Stimulated activated CD4-positive, alpha-beta T cell treated with anti-CD3 and anti-CD28 coated beads, Interleukin-1b, Interleukin-23, amount 100 ng/mL, for 4 hours (primary cell): ENCODE results near the gene VASP.

ENCODE experiments used
- DNase-seq, 2 donors: peaks; one replicate each; pipeline ENCODE4 v3.0.0-alpha.2; 2020; ENCODE audit warnings: low read depth in 2 of 2

VASP gene

DNA sequence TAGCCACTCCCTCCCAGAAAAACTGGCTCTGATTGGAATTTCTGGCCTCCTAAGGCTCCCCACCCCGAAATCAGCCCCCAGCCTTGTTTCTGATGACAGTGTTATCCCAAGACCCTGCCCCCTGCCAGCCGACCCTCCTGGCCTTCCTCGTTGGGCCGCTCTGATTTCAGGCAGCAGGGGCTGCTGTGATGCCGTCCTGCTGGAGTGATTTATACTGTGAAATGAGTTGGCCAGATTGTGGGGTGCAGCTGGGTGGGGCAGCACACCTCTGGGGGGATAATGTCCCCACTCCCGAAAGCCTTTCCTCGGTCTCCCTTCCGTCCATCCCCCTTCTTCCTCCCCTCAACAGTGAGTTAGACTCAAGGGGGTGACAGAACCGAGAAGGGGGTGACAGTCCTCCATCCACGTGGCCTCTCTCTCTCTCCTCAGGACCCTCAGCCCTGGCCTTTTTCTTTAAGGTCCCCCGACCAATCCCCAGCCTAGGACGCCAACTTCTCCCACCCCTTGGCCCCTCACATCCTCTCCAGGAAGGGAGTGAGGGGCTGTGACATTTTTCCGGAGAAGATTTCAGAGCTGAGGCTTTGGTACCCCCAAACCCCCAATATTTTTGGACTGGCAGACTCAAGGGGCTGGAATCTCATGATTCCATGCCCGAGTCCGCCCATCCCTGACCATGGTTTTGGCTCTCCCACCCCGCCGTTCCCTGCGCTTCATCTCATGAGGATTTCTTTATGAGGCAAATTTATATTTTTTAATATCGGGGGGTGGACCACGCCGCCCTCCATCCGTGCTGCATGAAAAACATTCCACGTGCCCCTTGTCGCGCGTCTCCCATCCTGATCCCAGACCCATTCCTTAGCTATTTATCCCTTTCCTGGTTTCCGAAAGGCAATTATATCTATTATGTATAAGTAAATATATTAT, 33.3 kb upstream of the VASP start:
- DNase-seq = no peak

DNA sequence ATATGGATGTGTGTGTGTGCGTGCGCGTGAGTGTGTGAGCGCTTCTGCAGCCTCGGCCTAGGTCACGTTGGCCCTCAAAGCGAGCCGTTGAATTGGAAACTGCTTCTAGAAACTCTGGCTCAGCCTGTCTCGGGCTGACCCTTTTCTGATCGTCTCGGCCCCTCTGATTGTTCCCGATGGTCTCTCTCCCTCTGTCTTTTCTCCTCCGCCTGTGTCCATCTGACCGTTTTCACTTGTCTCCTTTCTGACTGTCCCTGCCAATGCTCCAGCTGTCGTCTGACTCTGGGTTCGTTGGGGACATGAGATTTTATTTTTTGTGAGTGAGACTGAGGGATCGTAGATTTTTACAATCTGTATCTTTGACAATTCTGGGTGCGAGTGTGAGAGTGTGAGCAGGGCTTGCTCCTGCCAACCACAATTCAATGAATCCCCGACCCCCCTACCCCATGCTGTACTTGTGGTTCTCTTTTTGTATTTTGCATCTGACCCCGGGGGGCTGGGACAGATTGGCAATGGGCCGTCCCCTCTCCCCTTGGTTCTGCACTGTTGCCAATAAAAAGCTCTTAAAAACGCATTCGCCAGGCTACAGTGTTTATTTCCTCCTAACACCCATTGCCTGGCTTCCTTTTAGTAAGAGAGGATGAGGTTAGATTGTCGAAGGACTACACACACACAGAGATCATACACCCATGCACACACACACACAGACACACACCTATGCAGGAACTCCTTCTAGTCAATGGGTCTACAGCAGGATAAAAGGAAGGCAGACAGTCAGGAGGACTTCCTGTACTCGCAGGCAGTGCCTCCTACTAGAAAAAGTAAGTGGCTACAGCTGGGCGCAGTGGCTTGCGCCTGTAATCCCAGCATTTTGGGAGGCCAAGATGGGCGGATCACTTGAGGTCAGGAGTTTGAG, 32.4 kb upstream of the VASP start:
- no peak for DNase-seq

DNA sequence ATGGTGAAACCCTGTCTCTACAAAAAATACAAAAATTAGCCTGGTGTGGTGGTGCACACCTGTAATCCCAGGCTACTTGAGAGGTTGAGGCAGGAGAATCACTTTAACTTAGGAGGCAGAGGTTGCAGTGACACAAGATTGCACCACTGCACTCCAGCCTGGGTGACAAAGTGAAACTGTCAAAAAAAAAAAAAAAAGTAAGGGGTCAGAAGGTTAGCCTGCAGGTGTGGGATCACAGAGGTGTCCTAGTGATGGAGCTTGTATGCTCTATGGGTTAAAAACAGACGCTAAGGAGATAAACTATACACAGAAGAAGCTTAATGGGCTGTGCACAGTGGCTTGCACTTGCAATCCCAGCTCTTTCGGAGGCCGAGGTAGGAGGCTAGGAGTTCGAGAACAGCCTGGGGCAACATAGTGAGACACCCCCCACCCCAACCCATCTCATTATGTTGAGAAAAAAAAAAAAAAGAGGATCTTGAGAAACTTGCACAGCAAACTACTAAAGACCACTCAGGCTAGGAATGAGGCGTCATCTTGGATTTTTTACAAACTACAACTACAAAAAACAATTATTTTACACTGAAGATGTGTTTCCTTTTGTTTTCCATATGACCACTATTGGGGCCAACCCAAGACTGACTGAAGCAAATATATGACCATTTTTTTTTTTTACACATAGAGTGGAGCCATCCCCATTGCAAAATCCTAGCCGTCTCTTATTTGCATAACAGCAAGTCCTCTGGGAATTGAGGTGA, 31.6 kb upstream of the VASP start:
- no peak for DNase-seq

DNA sequence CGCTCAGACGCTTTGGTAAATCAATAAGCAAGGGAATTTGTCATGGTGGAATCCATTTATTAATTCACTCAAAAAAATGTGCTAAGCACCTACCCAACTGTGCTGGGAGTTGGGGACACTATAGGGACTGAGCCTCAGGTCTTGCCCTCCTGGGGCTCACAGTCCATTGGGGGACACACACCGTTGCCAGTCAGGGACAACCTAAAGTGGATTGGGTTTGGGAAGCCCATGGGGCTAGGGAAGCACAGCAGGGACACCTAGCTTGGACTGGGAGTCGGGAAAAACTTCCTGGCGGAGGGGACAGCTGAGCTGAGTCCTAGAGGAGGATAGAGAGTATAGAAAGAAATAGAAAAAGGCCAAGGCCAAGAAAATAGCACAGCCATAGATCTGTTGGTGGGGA, 31.0 kb upstream of the VASP start:
- DNase-seq = no peak

DNA sequence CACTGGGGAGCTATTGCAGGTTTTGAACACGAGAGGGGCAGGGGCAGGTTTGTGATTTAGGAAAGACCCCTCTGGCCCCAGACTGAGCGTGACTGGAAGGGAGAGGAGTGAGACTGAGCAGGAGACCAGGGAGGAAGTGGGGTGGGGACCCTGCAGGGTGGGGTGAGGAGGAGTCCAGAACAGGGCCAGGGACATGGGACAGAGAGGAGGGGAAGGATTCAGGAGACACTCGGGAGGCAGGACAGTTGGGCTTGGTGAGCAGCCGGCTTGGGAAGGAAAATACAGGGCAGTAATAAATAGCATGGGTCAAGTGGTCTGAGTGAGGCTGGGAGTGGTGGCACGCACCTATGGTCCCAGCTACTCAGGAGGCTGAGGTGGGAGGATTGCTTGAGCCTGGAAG, 30.1 kb upstream of the VASP start:
- no peak for DNase-seq

DNA sequence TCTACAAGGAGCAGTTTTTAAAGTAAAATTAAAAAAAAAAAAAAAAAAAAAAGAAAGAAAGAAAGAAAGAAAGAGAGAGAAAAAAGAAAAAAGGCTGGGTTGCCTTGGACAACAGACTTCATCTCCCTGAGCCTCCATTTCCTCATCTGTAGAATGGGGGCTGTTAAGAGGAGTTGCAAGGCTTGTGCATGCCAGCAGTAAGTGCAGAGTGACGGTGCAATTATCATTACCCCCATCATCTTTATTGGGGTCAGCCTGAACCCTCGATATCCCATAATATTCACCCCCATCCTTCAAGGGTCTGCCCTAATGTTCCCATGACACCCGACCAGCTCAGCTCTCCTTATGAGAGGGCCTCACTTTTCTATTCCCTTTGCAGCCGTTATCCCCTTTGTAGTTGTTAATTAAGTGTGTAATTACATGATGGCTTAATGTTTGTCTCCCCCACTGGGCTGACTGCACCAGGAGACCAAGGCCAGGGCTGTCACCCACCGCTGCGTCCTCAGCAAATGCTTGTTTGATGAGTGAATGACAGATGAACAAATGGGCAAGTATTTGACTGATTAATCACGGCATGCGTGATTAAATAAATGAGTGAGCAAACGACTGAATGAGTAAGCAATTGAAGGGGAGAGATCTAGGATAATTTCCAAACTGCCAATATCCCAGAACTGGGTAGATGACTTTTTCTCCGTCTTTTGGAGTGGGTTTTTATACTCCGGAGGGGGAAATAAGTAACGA, 29.4 kb upstream of the VASP start:
- no peak for DNase-seq

DNA sequence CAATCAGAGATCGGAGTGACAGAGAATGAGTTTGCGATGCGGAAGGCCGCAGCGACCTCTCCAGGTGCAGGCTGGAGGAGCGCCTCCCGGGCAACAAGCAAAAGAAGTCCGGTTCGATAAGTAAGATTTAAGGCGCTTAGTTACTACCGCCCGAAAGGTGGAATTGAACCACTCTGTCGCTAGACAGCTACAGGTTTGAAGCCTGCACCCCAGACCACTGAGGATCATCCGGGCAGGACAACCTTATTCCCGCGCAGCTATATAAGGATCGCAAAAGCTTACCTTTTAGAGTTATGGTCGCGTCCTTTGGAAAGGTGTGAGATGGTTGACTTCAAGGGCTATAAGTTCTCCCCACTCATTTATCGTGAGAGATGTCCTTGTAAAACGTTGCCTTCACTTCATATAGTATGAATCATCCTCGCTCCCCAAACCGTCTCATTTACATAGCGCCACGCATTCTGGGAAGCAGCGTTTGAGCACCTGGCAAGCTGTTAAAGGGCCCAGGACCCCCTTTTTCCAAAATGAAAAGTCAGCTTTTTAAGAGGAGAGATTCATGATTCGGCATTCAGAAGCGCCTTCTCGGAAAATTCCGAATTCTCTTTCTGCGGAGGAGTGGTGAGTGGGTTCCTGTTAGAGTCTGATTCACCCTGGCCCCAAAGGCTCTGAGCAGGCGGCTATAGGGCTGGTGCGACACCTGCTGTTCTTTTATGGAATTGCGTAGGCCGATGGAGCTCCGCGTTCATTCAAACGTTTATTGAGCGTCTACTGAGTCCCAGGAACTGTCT, 28.6 kb upstream of the VASP start:
- DNase-seq = peak; percentile 82 to 94

DNA sequence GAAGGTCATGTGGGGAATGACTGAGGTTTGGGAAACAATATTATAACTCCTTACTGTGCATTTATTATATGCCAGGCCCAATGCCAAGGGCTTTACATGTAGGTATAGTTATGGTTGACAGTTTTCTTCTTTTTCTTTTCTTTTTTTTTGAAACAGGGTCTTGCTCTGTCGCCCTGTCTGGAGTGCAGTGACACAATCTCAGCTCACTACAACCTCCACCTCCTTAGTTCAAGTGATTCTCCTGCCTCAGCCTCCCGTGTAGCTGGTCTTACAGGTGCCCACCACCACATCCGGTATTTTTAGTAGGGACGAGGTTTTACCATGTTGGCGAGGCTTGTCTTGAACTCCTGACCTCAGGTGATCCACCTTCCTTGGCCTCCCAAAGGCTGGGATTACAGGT, 24.2 kb upstream of the VASP start:
- DNase-seq = no peak

DNA sequence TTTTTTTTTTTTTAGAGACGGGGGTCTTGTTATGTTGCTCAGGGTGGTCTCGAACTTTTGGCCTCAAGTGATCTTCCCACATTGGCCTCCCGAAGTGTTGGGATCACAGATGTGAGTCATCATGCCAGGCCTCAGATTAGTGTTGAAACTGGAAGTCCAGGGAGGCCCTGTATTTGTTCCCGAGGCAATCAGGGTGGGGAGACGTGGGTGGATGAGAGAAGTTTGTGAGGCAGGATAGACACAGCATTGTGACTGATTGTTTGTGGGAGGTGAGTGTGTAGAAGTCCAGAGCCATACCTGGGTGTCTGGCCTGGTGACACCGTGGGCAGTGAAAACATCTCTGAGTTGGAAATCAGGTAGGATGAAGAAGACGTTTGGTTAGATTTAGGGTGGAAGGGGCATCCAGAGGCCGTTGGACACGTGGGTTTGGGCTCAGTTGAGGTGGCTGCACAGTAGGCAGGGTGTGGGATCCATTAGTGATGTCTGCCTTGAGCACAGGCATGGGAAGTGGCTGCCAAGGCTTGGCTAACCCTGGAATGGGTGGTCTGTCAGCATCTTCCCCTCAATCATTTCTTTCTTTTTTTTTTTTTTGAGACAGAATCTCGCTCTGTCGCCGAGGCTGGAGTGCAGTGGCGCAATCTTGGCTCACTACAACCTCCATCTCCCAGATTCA, 22.9 kb upstream of the VASP start:
- no peak for DNase-seq

DNA sequence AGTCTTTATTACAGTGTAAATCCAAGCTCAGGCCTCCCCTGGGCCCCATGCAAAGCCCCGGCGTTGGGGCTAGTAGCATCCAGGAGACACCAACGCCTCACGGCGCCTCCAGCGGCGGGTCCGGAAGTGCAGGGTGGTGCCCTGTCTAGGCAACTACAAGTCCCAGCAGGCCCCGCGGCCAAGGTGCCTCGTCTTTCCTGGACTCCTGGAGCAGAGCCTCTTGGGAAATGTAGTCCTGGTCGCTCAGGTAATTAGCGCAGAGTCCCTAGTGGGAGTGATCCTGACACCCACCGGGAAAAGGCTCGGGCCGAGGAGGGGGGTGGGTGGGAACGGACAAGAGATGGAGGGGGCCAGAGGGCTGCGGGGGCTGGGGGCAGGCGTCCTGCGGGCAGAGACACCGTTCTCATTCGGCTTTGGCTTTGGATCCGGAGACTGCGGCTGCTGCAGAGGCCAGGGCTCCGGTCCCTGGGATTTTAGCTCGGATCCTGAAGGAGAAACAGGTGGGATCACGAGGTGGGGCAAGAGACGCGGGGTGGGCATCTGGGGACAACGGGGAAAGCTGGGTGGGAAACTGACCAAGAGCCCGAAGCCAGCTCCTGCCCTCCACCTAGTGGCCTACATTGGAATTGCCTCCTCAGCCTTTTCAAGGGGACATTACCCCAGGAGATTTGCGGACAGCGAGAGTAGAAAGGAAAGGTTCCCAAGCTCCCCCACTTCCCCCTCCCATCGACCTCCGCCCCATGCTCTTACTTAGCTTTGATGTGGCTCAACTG, 21.8 kb upstream of the VASP start:
- DNase-seq = peak; percentile 97 to 98

DNA sequence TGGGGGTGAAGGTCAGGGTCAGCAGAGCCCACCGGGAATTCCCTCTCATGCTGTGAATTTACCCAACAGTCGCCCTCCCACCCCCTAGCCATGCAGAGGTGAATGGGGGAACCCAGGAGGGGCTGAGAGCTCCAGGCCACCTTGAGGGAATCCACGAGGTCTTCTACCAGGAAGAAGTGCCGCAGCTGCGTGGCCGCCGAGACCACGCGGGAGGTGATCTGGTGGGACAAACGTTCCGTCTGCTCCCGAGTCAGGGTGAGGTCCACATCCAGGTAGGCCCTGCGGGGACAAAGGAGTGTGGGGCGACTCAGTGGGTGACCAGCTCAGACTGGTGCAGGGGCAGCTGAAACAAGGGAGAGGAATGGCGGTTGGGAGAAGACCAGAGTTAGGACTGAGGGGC, 18.6 kb upstream of the VASP start:
- no peak for DNase-seq

DNA sequence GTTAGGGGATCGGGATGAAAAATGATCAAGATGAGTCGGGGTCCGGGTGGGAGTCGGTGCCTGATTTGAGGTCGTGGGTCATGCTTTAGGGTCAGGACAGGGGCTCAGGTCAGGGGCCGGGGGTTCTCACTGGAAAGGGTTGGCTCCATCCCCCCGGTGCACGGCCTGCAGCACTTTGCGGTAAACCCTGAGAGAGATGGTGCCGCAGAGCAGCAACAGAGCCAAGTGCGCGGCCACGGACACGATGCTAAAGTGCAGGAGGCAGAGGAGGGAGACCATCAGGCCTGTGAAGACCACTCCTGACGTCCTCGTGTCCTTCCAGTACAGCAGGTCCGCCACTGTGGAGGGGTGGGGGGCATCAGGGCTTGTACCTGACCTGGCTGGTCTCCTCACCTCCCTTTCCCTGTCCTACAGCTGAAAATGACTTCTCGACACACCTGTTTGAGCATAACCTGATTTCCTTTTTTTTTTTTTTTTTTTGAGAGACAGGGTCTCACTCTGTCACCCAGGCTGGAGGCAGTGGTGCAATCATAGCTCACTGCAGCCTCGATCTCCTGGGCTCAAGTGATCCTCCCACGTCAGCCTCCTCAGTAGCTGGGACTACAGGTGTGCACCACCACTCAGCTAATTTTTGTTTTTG, 17.9 kb upstream of the VASP start:
- DNase-seq = no peak

DNA sequence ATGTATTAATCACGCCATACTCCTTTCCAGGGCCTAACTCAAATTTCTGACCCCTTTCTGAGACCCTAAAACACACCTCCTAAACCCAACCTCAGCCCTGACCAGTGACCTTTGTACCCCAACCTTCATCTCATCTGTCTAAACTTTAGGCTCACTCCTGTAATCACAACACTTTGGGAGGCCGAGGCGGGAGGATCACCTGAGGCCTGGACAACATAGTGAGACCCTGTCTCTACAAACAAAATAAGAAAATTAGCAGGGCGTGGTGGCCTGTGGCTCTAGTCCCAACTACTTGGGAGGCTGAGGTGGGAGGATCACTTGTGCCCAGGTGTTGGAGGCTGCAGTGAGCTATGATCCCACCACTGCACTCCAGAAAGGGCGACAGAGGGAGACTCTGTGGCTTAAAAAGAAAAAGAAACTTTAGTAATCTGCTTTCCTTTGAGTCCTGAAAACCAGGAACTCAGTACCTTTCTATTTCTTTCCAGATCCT, 15.1 kb upstream of the VASP start:
- DNase-seq = no peak

DNA sequence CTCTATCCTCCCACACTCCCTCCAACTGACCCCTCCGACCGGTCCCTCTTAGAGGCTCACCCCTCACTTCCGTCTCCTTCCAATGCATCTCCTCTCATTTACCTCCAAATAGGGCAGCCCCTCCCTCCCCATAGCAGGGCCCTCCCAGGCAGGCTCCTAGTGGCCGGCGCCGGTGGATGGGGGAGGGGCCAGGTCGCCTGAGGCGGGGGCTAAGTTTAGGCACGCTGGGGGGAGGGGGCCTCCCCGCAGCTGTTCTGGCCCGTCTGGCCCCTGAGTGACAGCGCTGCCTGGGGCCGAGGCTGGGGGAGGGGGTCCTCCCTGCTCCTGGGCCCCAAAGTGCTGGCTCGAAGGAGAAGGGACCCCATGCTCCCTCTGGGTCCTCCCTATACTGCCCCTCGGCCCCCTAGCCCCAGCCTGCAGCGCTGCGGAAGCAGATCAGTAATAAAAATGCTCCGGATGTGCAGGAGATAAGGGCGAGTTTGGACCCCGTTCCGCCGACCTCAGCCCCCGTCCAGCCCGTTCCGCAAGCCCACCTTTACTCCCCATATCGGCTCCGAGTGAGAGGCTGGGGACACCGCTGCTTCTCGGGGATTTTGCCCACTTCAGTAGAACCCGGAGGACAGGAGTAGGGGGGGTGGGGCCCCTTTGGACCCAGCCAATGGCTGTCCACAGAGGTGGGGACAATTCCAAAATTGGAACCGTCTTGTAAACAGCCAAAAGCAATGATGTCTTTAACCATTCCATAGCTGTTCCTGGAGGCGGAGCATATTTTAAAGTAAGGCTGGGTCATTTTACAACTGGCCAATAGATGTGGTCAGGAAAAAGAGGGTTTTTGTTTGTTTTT, 14.4 kb upstream of the VASP start:
- DNase-seq = no peak

DNA sequence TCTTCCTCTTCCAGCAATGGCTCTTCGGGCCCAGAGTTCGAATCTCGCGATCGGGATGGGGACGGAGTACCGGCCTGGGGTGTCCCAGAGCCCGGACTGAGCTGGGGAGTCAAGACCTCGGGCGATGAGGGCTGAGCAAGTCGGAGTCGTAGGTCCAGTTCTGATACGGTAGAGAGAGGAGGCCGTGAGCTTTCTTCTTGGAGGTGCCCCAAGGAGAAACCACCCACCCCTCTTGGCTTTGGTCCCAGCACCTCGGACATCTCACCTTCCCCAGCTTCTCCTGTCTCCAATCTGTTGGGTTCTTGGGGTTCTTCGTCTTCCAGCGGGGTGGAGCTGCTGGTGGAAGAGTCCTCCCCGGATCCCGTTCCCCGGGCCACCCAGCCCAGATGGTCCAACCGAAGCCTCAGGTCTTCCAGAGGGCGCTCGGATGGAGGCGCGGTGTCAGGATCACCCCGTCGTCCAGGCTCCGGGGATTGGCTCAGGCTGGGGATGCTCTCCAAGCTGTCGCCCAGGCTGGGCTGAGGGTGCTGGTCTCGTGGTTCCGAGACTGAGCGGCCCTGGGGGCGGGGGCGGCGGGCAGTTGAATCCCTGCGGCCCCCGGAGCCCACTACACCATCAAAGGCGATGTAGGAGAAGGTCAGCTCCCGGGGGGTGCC, 12.9 kb upstream of the VASP start:
- DNase-seq = no peak

DNA sequence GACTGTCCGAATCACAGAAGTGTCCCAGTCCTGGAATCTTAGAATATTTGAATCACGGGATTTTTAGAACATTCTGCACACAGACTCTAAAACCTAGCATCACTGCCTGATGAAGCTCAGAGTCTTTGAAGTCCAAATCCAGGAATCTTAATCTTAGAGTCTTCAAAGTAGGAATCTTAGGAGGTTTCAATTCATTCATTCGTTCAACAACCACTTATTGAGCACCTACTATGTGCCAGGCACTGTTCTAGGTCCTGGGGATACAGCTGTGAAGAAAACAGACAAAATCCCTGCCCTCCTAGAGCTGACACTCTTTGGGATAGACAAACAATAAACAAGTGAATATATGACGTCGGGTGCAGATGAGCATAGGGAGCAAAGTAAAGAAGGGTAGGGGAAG, 12.1 kb upstream of the VASP start:
- no peak for DNase-seq

DNA sequence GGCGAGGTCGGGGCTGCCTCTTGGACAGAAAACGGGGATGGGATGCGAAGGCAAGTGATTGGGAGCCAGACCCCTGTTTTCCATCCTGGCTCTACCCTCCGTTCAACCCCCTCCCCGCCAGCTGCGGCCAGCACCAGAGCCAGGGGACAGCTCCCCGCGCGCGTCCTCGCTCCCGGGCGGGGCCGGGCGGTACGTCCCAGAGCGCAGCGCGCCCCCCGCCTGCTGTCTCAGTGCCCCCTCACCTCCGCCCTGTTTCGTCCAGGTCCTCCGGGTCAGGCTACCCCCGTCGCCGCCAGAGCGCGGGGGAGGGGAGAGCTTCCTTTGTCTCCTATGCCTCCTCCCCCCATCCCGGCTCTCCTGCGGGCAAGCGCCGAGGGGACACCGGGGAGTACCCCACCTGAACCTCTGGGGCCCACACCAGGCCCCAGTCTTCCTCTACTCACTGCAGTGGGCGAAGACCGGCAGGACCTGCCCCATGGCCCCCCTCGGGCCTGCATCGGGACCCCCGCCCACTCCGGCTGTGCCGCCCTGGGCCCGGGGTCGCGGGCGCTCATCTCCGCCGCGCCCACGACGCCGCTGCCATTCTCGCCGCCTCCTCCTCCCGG, 10.8 kb upstream of the VASP start:
- peak in 1 of 2 donors; percentile 48 for DNase-seq
